HepG2 (cell line): Measurements from ENCODE around the gene SNF8. TPM values are rescaled to one million over a fixed set of nuclear protein-coding genes. Genes with fewer than 3 reads are reported as not detected.

Experiments
- ARNTL ChIP-seq: sonication (generic); formaldehyde crosslinking; IDR thresholded peaks from 2 replicates; pipeline ENCODE4 v1.4.0; 2020; ENCODE audit warnings: mild to moderate bottlenecking, missing genetic modification reagents
- BRF2 ChIP-seq: sonication (generic); formaldehyde crosslinking; IDR thresholded peaks from 2 replicates; pipeline ENCODE4 v1.8.1; 2022; ENCODE audit warnings: mild to moderate bottlenecking, missing genetic modification reagents
- DMAP1 ChIP-seq: IDR thresholded peaks from 2 replicates; pipeline ENCODE4 v1.6.1; 2016
- DNMT3B ChIP-seq: conservative IDR thresholded peaks from 2 replicates; pipeline ENCODE4 v1.6.1; 2016; ENCODE audit warnings: missing biosample characterization, control low read depth
- E2F5 ChIP-seq: sonication (generic); formaldehyde crosslinking; conservative IDR thresholded peaks from 2 replicates; pipeline ENCODE4 v1.4.0; 2020; ENCODE audit warnings: missing genetic modification reagents
- KDM6A ChIP-seq: IDR thresholded peaks from 2 replicates; pipeline ENCODE4 v1.6.1; 2016; ENCODE audit warnings: low read depth
- KLF13 ChIP-seq: sonication (generic); formaldehyde crosslinking; IDR thresholded peaks from 2 replicates; pipeline ENCODE4 v1.4.0; 2020; ENCODE audit warnings: mild to moderate bottlenecking, missing genetic modification reagents
- MAF1 ChIP-seq: sonication (generic); formaldehyde crosslinking; IDR thresholded peaks from 2 replicates; pipeline ENCODE4 v1.5.0; 2020; ENCODE audit warnings: missing genetic modification reagents, borderline replicate concordance
- PBX3 ChIP-seq: sonication (generic); formaldehyde crosslinking; IDR thresholded peaks from 2 replicates; pipeline ENCODE4 v1.8.1; 2023; ENCODE audit warnings: missing genetic modification reagents, inconsistent platforms, borderline replicate concordance
- PHB2 ChIP-seq: fragments of 450-650 bp; IDR thresholded peaks from 2 replicates; pipeline ENCODE4 v1.6.1; 2018; ENCODE audit not compliant: partially characterized antibody
- SIN3B ChIP-seq: fragments of 150-350 bp; IDR thresholded peaks from 2 replicates; pipeline ENCODE4 v1.6.1; 2014; ENCODE audit warnings: low read length
- SNAI1 ChIP-seq: sonication (generic); formaldehyde crosslinking; IDR thresholded peaks from 2 replicates; pipeline ENCODE4 v1.5.0; 2020; ENCODE audit warnings: mild to moderate bottlenecking, missing genetic modification reagents, borderline replicate concordance
- ZBTB14 ChIP-seq: sonication (generic); formaldehyde crosslinking; IDR thresholded peaks from 2 replicates; pipeline ENCODE4 v1.4.0; 2020; ENCODE audit warnings: missing genetic modification reagents
- ZFP36L2 ChIP-seq: sonication (generic); formaldehyde crosslinking; IDR thresholded peaks from 2 replicates; pipeline ENCODE4 v1.4.0; 2020; ENCODE audit warnings: missing genetic modification reagents
- ZFP62 ChIP-seq: sonication (generic); formaldehyde crosslinking; IDR thresholded peaks from 2 replicates; pipeline ENCODE4 v1.4.0; 2020; ENCODE audit warnings: missing genetic modification reagents
- ZNF33B ChIP-seq: sonication (generic); formaldehyde crosslinking; IDR thresholded peaks from 2 replicates; pipeline ENCODE4 v1.5.1; 2020; ENCODE audit warnings: mild to moderate bottlenecking, missing genetic modification reagents
- ZNF691 ChIP-seq: sonication (generic); formaldehyde crosslinking; IDR thresholded peaks from 2 replicates; pipeline ENCODE4 v1.4.0; 2020; ENCODE audit warnings: missing genetic modification reagents, low read depth, mild to moderate bottlenecking, borderline replicate concordance
- ZSCAN5A ChIP-seq: sonication (generic); formaldehyde crosslinking; IDR thresholded peaks from 2 replicates; pipeline ENCODE4 v1.8.0; 2022; ENCODE audit warnings: mild to moderate bottlenecking, missing genetic modification reagents, borderline replicate concordance
- polyA plus RNA-seq, 8 experiments: library from polyadenylated mRNA; depleted of rRNA in 3 of 8; stranded (reverse) in 7 of 8; unstranded in 1 of 8; fragments of >200 nt; fragmentation: Illumina TruSeq in 4 of 8; extraction: Trizol in 4 of 8; gene quantifications; 2 replicates each; pipeline versions ENCODE4 v1.2.1 to v1.2.3, GENCODE V29; 2011 to 2016; ENCODE audit warnings: low read depth in 4 of 8, missing spikeins in 1 of 8, mixed read lengths in 1 of 8; ENCODE audit not compliant: insufficient read depth in 1 of 8
- total RNA-seq, 5 experiments: library from RNA; depleted of rRNA; stranded (reverse); fragments of >200 nt; fragmentation: Illumina TruSeq; extraction: Trizol; gene quantifications; 2 replicates each; pipeline ENCODE4 v1.2.3, GENCODE V29; 2016; ENCODE audit warnings: low read depth in 1 of 5
- TF ChIP-seq, protein P1 (sequence below): sonication (generic); formaldehyde crosslinking; IDR thresholded peaks from 2 replicates; pipeline ENCODE4 v1.4.0; 2020; ENCODE audit warnings: mild to moderate bottlenecking, missing genetic modification reagents, borderline replicate concordance

Gene SNF8
- total and polyA plus RNA-seq, 2 of the 13 experiments (the other 11 are each of a cell fraction or from before 2014, with no cell fraction given) = 114 to 153 TPM

DNA sequence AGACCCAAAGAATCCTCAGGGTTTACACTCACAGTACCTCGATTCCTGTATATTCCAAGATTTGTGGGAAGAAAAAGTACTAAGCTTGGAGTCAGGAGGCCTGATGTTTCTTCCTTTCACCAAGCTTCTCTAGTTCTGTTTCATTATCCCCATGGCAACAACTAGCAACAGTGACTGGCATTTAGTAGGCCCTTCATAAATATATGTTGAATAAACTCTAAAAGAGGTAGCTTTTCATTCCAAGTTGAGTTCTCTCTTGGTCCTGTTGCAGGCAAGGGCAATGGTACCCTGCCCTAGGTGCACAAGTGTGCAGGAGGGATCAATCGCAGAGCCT lies 37.0 kb downstream of the SNF8 start (continued):
- TF ChIP-seq ZBTB14 (CRISPR knock-in tag) (no peak), ZFP36L2 (CRISPR knock-in tag) (no peak), ZFP62 (no peak), BRF2 (CRISPR knock-in tag) (no peak), KLF13 (CRISPR knock-in tag) (no peak), SIN3B (no peak), ZNF691 (CRISPR knock-in tag) (no peak), KDM6A (no peak), ARNTL (CRISPR knock-in tag) (no peak), DMAP1 (CRISPR knock-in tag) (no peak), SNAI1 (CRISPR knock-in tag) (no peak; the same call in 1 of the 2 replicates), ZNF33B (CRISPR knock-in tag) (peak; percentile 85; the same call in 1 of the 2 replicates), E2F5 (CRISPR knock-in tag) (no peak), PHB2 (no peak), DNMT3B (CRISPR knock-in tag) (no peak), PBX3 (CRISPR knock-in tag) (no peak), MAF1 (CRISPR knock-in tag) (no peak), ZSCAN5A (CRISPR knock-in tag) (peak; percentile 13; the same call in 1 of the 2 replicates)
- TF ChIP-seq, protein P1, sequence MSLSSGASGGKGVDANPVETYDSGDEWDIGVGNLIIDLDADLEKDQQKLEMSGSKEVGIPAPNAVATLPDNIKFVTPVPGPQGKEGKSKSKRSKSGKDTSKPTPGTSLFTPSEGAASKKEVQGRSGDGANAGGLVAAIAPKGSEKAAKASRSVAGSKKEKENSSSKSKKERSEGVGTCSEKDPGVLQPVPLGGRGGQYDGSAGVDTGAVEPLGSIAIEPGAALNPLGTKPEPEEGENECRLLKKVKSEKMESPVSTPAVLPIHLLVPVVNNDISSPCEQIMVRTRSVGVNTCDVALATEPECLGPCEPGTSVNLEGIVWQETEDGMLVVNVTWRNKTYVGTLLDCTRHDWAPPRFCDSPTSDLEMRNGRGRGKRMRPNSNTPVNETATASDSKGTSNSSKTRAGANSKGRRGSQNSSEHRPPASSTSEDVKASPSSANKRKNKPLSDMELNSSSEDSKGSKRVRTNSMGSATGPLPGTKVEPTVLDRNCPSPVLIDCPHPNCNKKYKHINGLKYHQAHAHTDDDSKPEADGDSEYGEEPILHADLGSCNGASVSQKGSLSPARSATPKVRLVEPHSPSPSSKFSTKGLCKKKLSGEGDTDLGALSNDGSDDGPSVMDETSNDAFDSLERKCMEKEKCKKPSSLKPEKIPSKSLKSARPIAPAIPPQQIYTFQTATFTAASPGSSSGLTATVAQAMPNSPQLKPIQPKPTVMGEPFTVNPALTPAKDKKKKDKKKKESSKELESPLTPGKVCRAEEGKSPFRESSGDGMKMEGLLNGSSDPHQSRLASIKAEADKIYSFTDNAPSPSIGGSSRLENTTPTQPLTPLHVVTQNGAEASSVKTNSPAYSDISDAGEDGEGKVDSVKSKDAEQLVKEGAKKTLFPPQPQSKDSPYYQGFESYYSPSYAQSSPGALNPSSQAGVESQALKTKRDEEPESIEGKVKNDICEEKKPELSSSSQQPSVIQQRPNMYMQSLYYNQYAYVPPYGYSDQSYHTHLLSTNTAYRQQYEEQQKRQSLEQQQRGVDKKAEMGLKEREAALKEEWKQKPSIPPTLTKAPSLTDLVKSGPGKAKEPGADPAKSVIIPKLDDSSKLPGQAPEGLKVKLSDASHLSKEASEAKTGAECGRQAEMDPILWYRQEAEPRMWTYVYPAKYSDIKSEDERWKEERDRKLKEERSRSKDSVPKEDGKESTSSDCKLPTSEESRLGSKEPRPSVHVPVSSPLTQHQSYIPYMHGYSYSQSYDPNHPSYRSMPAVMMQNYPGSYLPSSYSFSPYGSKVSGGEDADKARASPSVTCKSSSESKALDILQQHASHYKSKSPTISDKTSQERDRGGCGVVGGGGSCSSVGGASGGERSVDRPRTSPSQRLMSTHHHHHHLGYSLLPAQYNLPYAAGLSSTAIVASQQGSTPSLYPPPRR (CRISPR knock-in tag) = no peak
